Esophagus muscularis mucosa (tissue), 3 donors: ENCODE data around the gene MAP1LC3B.

ENCODE experiments used
- POLR2A ChIP-seq: fragments of 450-650 bp; IDR thresholded peaks from one replicate; pipeline ENCODE4 v1.6.1; 2017; ENCODE audit warnings: antibody characterized with exemption, moderate library complexity, mild to moderate bottlenecking, low read depth
- POLR2AphosphoS5 ChIP-seq, 2 donors: sonication (generic); formaldehyde crosslinking; IDR thresholded peaks; one replicate each; pipeline ENCODE4 v1.6.1; 2017; ENCODE audit warnings: antibody characterized with exemption in 2 of 2
- TF ChIP-seq, protein P1 (sequence below), 3 experiments: fragments of 200-600 bp in 2 of 3; fragments of 450-650 bp in 1 of 3; sonication (generic) in 2 of 3; IDR thresholded peaks; one replicate each; pipeline ENCODE4 v1.5.1; 2017 to 2019; ENCODE audit warnings: antibody characterized with exemption in 3 of 3, mild to moderate bottlenecking in 2 of 3, moderate library complexity in 1 of 3

GRCh38 chr16:87442581-87442966 is 50.4 kb downstream of the MAP1LC3B start:
- TF ChIP-seq, protein P1, sequence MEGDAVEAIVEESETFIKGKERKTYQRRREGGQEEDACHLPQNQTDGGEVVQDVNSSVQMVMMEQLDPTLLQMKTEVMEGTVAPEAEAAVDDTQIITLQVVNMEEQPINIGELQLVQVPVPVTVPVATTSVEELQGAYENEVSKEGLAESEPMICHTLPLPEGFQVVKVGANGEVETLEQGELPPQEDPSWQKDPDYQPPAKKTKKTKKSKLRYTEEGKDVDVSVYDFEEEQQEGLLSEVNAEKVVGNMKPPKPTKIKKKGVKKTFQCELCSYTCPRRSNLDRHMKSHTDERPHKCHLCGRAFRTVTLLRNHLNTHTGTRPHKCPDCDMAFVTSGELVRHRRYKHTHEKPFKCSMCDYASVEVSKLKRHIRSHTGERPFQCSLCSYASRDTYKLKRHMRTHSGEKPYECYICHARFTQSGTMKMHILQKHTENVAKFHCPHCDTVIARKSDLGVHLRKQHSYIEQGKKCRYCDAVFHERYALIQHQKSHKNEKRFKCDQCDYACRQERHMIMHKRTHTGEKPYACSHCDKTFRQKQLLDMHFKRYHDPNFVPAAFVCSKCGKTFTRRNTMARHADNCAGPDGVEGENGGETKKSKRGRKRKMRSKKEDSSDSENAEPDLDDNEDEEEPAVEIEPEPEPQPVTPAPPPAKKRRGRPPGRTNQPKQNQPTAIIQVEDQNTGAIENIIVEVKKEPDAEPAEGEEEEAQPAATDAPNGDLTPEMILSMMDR (IDR thresholded peaks at IDR 0.05) = no peak
- TF ChIP-seq POLR2A = no peak
- TF ChIP-seq POLR2AphosphoS5 (IDR thresholded peaks at IDR 0.05) = no peak
